ENCODE measurements around the gene RPS2. TPM values are rescaled to one million over a fixed set of nuclear protein-coding genes. Genes with fewer than 3 reads are reported as not detected.
A peak's percentile ranks its signal among the peaks of the same experiment; 100 is the strongest.
"Not testable (repeated sequence)": the region's sequence is repeated elsewhere in the genome, so short reads cannot be mapped to it uniquely, and the experiment has no call there.

The RPS2 gene
- total RNA-seq, 3 donors from 2014 or later = 1,284 to 2,138 (median 1,849) TPM

DNA sequence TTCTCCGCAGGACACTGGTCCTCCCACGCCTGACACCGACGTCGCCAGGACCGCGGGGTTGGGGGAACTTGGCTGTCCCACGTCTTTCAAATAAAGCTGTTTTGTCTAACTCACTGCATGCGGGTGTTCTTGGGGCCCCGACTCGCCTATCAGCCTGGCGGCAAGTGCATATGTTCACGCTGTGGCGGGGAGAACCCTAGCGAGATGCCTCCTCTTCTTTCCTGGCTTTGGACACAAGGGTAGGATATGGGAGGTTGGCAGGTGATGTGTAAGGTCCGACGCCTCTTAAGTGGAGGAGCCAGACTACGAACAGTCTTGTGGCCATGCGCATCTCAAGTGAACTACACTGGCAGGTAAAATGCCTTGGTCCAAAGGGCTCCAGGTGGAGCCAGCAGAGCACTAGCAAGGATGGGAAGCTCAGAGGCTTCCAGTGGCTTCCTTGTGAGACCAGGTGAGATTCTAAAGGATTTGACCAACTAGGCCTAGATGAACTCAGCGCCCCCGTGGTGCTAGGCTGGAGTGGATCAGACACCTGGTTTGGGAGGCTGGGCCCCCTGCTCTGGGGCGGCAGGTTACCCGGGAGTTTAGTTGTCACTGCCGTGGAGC is 873 bp upstream of the RPS2 start:
- DNase-seq (no peak), ATAC-seq (peak; percentile 25)
- intact Hi-C loops (cut with DNase I, micrococcal nuclease) = no loop called here
- H3K4me3 ChIP-seq = peak overlapping the region; percentile 80
- H3K36me3 ChIP-seq (ENCODE audit: low read depth) = peaks cover 2% of the 10 kb centered on the region
- H3K4me1 ChIP-seq (ENCODE audit: low read depth) = peaks cover 22% of the 10 kb centered on the region
- TF ChIP-seq, protein P1, sequence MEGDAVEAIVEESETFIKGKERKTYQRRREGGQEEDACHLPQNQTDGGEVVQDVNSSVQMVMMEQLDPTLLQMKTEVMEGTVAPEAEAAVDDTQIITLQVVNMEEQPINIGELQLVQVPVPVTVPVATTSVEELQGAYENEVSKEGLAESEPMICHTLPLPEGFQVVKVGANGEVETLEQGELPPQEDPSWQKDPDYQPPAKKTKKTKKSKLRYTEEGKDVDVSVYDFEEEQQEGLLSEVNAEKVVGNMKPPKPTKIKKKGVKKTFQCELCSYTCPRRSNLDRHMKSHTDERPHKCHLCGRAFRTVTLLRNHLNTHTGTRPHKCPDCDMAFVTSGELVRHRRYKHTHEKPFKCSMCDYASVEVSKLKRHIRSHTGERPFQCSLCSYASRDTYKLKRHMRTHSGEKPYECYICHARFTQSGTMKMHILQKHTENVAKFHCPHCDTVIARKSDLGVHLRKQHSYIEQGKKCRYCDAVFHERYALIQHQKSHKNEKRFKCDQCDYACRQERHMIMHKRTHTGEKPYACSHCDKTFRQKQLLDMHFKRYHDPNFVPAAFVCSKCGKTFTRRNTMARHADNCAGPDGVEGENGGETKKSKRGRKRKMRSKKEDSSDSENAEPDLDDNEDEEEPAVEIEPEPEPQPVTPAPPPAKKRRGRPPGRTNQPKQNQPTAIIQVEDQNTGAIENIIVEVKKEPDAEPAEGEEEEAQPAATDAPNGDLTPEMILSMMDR (IDR thresholded peaks at IDR 0.05) = no peak
- H3K9me3 ChIP-seq = no peaks in the 10 kb centered on the region

DNA sequence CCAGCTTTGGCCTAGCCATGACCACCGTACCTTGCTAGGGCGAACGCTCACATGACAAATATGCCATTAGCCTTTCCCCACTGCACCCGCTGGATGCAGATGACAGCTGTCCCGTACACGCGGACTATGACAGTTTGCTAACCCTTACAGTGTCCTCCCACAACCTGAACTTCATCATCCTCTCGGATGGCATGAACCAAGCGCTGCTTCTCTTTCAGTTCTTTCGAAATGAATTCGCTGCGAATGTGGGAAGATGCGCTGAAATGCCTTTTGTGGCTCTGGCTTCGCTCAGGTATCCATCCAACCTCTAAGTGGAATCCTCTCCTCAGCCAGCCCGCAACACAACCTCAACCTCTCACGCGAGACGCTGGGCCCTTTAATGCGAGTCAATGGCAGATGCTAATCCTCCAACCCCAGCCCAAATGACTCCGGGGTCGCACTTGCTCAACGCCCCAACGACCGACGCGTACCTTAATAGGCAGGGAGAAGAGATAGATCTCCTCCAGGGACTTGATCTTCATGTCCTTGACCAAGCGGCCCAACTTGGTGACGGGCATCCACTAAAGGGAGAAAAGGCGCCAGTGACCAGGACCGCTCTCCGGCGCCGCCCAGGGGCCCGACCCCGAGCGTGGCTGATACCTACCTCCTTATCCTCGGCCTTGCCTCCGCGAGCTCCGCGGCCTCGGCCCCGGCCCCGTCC is 670 bp downstream of the RPS2 start:
- TF ChIP-seq, protein P1 (IDR thresholded peaks at IDR 0.05) = no peak
- intact Hi-C loops (cut with DNase I, micrococcal nuclease) = no loop called here
- H3K4me3 ChIP-seq = peak overlapping the region; percentile 80
- no peak for DNase-seq
- H3K36me3 ChIP-seq (ENCODE audit: low read depth) = peaks cover 2% of the 10 kb centered on the region
- ATAC-seq = peak; percentile 34
- H3K4me1 ChIP-seq (ENCODE audit: low read depth) = peaks cover 26% of the 10 kb centered on the region
- no peaks in the 10 kb centered on the region for H3K9me3 ChIP-seq

DNA sequence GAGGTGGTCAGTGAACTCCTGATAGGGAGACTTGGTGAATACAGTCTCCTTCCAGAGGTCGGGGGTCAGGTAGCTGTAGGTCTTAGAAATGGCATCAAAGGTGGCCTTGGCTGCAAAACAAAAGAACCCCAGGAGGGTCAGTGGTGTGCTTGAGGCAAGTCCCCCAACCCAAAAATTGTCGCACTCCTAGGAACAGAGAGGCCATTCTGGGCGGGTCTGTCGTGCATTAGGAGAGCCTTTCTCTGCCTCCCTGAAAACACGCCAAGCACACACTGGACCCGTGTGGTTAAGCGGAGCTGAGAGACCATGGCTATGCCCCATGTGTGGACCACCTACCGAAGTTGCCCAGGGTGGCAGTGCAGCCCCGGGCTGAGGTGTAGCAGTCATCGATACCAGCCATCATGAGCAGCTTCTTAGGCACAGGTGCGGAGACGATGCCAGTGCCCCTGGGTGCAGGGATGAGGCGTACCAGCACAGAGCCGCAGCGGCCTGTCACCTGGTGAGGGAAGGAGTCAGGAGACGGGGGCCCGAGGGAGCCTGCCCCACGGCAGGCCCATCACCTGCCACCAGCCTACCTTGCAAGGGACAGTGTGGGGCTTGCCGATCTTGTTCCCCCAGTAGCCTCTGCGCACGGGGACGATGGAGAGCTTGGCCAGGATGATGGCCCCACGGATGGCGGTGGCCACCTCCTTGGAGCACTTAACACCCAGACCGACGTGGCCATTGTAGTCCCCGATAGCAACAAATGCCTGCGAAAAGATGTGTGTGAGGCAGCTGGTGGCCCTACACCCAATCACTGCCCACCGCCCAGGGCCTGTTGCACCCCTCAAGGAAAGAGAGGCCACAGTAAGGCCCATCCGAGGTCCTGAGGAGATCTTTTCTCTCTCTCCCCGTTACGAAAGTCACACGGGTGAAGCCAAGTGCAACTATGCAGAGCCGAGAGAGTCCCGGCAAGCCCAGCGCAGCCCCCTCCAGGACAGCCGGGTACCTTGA is 2.2 kb downstream of the RPS2 start:
- ATAC-seq; H3K36me3 ChIP-seq (ENCODE audit: low read depth); intact Hi-C loops (cut with DNase I, micrococcal nuclease); H3K4me3 ChIP-seq; H3K9me3 ChIP-seq: not testable (repeated sequence)
- DNase-seq = peak in 1 of 3 donors; percentile 48
- peaks cover 30% of the 10 kb centered on the region for H3K4me1 ChIP-seq (ENCODE audit: low read depth)

DNA sequence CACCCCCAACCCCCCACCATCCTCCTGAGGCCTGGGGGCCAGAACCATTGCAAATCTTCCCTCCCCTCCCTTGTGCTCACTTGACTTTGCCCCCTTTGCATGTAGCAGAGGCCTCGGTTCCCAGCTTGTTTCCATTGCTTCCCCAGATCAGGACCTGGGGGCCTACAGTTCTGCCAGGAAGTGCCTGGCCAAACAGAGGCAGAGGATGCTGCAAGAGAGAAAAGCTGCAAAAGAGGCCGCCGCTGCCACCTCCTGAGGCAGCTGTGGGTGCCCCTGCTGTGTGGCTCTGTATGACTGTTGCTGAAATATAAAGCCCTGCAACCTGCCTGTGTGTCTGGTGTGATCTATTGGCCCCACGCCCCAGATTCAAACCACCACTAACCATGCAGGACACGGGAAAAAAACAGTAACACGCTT is 3.0 kb downstream of the RPS2 start:
- intact Hi-C loops (cut with DNase I, micrococcal nuclease) = no loop called here
- ATAC-seq (no peak), DNase-seq (peak in 2 of 3 donors; percentile 30 to 46)
- Histone ChIP-seq H3K36me3 (ENCODE audit: low read depth) (peaks cover 2% of the 10 kb centered on the region), H3K9me3 (no peaks in the 10 kb centered on the region), H3K4me3 (no peak overlapping the region), H3K4me1 (ENCODE audit: low read depth) (peaks cover 30% of the 10 kb centered on the region)
- TF ChIP-seq, protein P1 (IDR thresholded peaks at IDR 0.05) = no peak

DNA sequence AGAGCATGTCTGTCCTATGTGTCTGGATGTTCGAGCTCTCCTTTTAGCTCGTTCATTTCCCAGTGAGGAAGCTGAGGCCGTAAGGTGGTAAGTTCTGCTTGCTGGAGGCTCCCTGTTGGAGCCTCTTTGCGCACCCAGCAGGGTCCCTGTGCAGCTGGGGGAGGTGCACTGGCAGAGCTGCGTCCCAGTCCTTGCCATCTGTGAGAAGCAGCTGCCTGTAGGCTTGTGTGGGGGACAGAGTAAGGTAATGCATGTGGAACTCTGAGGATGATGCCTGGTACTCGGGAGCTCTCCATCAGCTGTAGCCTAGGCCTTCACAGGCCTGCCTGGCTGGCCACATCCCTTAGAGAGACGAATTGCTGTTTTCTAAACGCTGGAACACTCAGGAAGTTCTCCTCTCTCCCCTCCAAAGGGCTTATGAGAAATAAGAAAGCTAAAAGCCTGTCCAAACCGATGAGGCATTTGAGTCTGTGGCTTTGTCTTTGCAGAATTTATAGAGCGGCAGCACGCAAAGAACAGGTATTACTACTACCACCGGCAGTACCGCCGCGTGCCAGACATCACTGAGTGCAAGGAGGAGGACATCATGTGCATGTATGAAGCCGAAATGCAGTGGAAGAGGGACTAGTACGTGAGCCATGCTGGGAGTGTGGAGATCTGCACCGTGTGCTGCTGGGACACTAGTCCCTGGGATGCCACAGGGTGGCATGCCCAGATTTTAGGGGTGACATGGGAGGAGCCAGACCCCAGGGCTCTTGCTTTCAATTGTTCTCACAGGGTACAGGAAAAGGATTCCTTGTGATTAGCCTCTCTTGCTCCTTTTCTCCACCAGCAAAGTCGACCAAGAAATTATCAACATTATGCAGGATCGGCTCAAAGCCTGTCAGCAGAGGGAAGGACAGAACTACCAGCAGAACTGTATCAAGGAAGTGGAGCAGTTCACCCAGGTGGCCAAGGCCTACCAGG is 3.7 kb downstream of the RPS2 start:
- intact Hi-C loops (cut with DNase I, micrococcal nuclease) = no loop called here
- H3K4me3 ChIP-seq = no peak overlapping the region
- no peaks in the 10 kb centered on the region for H3K9me3 ChIP-seq
- TF ChIP-seq, protein P1 (IDR thresholded peaks at IDR 0.05) = no peak
- peaks cover 2% of the 10 kb centered on the region for H3K36me3 ChIP-seq (ENCODE audit: low read depth)
- ATAC-seq = no peak
- peak in 2 of 3 donors; percentile 35 to 50 for DNase-seq
- peaks cover 27% of the 10 kb centered on the region for H3K4me1 ChIP-seq (ENCODE audit: low read depth)
